Gastrocnemius medialis (tissue), 4 donors: ENCODE measurements around the gene LMAN2. TPM values are rescaled to one million over a fixed set of nuclear protein-coding genes. Genes with fewer than 3 reads are reported as not detected.

Experiments
- ATAC-seq, 2 donors: fragments of 150-250 bp; one replicate each; pipeline ENCODE4 v1.9.1; 2016
- DNase-seq, 2 donors: peaks; one replicate each; pipeline ENCODE4 v3.0.0-alpha.2; 2019
- H3K27ac ChIP-seq, 4 donors: fragments of 200-600 bp; sonication (generic); 1 replicate in 1 of 4; 2 replicates in 3 of 4; pipeline ENCODE4 v1.5.1; 2016 to 2018; ENCODE audit warnings: mild to moderate bottlenecking in 2 of 4, moderate library complexity in 1 of 4
- H3K27me3 ChIP-seq, 3 donors: fragments of 200-600 bp; sonication (generic) in 2 of 3; 1 replicate in 1 of 3; 2 replicates in 2 of 3; pipeline versions ENCODE4 v1.5.1 to v1.6.0; 2016 to 2019; ENCODE audit warnings: mild to moderate bottlenecking in 1 of 3, moderate library complexity in 1 of 3
- H3K36me3 ChIP-seq, 2 donors: fragments of 200-600 bp; sonication (generic) in 1 of 2; one replicate each; pipeline ENCODE4 v1.5.1; 2017 to 2018
- H3K4me1 ChIP-seq, 2 donors: fragments of 200-600 bp; sonication (generic) in 1 of 2; one replicate each; pipeline ENCODE4 v1.5.1; 2016 to 2017; ENCODE audit warnings: mild to moderate bottlenecking in 2 of 2
- H3K4me3 ChIP-seq, 4 donors: fragments of 200-600 bp; sonication (generic) in 3 of 4; 1 replicate in 1 of 4; 2 replicates in 3 of 4; pipeline ENCODE4 v1.5.1; 2016 to 2019; ENCODE audit warnings: mild to moderate bottlenecking in 2 of 4
- H3K9me3 ChIP-seq, 3 donors: fragments of 200-600 bp; sonication (generic) in 2 of 3; 1 replicate in 1 of 3; 2 replicates in 2 of 3; pipeline ENCODE4 v1.5.1; 2016 to 2019
- POLR2A ChIP-seq, 2 donors: fragments of 450-650 bp; IDR thresholded peaks; one replicate each; pipeline ENCODE4 v1.6.1; 2017; ENCODE audit warnings: antibody characterized with exemption in 2 of 2, mild to moderate bottlenecking in 2 of 2, moderate library complexity in 2 of 2
- in situ Hi-C, 4 donors: fragments of 200-750 bp; cut with MboI; loops; one replicate each; pipeline versions ENCODE4 v1.15.0 to v1.8.0; 2017; ENCODE audit warnings: low sequenced_read_pairs in 4 of 4
- intact Hi-C: fragments of 100-400 bp; cut with DNase I; formaldehyde crosslinking; loops from one replicate; pipeline ENCODE4 v1.15.1; 2023; ENCODE audit warnings: low total_unique reads
- total RNA-seq, 4 donors: library from RNA; depleted of rRNA; stranded (reverse); fragments of >200 nt; gene quantifications; one replicate each; pipeline versions ENCODE4 v1.1.0 to v1.2.3, GENCODE V29; 2016
- TF ChIP-seq, protein P1 (sequence below), 5 experiments: fragments of 450-650 bp in 3 of 5; fragments of 200-600 bp in 2 of 5; sonication (generic) in 2 of 5; IDR thresholded peaks in 4 of 5; conservative IDR thresholded peaks in 1 of 5; 1 replicate in 4 of 5; 2 replicates in 1 of 5; pipeline ENCODE4 v1.5.1; 2016 to 2019; ENCODE audit warnings: antibody characterized with exemption in 5 of 5, mild to moderate bottlenecking in 3 of 5, moderate library complexity in 3 of 5

Gene LMAN2
- total RNA-seq, 4 donors from 2014 or later, result 70.2 to 109 (median 86.6) TPM

DNA sequence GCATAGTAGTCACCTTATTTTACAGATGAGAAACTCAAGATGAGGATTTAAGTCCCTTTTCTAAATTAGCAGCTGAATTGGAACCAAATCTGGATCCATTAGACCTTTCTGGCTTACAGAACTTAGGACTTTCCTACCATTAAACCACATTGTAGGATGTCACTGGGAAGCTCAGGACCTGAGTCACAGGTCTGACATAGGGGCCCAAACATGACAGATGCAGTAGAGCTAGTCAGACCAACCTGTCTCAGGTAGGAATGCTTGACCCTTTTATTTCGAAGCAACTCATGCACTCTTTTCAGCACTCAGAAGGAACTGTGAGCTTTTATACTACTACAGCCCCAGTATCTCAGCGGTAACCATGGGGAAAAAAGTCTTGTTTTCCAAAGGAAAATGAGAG lies 50.5 kb downstream of the LMAN2 start:
- Histone ChIP-seq H3K36me3 (peaks cover 0 to 12% of the 10 kb centered on the region in 2 donors), H3K27ac (peak overlapping the region; percentile 83 to 95 (median 92)), H3K27me3 (no peaks in the 10 kb centered on the region), H3K4me1 (peaks cover 41 to 42% of the 10 kb centered on the region in 2 donors), H3K9me3 (no peaks in the 10 kb centered on the region), H3K4me3 (no peak overlapping the region)
- intact Hi-C loops, result loop anchor here (5.0 kb wide), 1 partner anchor 169 kb away; the partner anchor contains the start of gene NSD1
- ATAC-seq (no peak), DNase-seq (no peak)
- in situ Hi-C loops, result loop anchor here in 1 of 4 donors (10.0 kb wide), 1 partner anchor 176 kb away; no protein-coding TSS in a partner anchor
- TF ChIP-seq, protein P1, sequence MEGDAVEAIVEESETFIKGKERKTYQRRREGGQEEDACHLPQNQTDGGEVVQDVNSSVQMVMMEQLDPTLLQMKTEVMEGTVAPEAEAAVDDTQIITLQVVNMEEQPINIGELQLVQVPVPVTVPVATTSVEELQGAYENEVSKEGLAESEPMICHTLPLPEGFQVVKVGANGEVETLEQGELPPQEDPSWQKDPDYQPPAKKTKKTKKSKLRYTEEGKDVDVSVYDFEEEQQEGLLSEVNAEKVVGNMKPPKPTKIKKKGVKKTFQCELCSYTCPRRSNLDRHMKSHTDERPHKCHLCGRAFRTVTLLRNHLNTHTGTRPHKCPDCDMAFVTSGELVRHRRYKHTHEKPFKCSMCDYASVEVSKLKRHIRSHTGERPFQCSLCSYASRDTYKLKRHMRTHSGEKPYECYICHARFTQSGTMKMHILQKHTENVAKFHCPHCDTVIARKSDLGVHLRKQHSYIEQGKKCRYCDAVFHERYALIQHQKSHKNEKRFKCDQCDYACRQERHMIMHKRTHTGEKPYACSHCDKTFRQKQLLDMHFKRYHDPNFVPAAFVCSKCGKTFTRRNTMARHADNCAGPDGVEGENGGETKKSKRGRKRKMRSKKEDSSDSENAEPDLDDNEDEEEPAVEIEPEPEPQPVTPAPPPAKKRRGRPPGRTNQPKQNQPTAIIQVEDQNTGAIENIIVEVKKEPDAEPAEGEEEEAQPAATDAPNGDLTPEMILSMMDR (IDR thresholded peaks at IDR 0.05 in 4 of 5, conservative IDR thresholded peaks at IDR 0.05 in 1 of 5), result no peak
- TF ChIP-seq POLR2A (IDR thresholded peaks at IDR 0.05), result no peak

DNA sequence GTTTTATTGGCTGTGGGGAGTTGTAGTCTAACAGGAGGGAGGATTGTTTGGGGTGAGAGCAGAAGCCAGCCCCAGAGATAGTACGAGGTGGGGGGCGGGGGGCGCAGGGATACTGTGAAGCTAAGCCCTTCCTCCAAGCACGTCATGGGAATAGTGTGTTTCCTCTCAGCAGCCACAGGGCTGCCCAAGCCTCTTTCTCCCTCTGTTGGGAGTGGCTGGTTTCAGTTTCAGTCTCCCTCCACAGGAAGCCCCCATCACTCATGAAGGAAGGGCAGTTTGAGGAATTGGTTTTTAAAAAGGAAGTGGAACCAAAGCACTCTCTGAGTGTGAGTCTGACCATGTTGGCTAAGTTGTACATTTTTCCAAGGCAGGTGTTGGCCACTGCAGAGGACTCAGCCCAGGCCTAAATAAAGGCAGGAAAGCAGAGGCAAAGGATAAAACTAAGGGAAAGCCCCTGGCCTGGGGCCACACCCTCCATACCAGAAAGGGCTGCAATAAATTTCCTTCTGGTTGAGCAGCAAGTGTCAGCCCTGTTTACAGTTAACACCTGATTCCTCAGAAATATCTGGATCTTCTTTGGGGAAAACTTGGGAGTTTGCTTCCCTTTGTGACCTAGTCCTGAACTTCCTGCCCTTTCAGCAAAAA lies 51.1 kb downstream of the LMAN2 start:
- no peak for DNase-seq
- peaks cover 38 to 41% of the 10 kb centered on the region in 2 donors for H3K4me1 ChIP-seq
- H3K4me3 ChIP-seq, result no peak overlapping the region
- intact Hi-C loops (loop anchor here (5.0 kb wide), 1 partner anchor 168 kb away; the partner anchor contains the start of gene NSD1), in situ Hi-C loops (loop anchor here in 1 of 4 donors (10.0 kb wide), 1 partner anchor 176 kb away; no protein-coding TSS in a partner anchor)
- no peaks in the 10 kb centered on the region for H3K9me3 ChIP-seq
- no peaks in the 10 kb centered on the region for H3K27me3 ChIP-seq
- peak overlapping the region; percentile 83 to 95 (median 92) for H3K27ac ChIP-seq
- ATAC-seq, result no peak
- peaks cover 0 to 10% of the 10 kb centered on the region in 2 donors for H3K36me3 ChIP-seq
- TF ChIP-seq, protein P1 (IDR thresholded peaks at IDR 0.05 in 4 of 5, conservative IDR thresholded peaks at IDR 0.05 in 1 of 5), result peak in 1 of 5 experiments; percentile 22
- TF ChIP-seq POLR2A (IDR thresholded peaks at IDR 0.05), result no peak

DNA sequence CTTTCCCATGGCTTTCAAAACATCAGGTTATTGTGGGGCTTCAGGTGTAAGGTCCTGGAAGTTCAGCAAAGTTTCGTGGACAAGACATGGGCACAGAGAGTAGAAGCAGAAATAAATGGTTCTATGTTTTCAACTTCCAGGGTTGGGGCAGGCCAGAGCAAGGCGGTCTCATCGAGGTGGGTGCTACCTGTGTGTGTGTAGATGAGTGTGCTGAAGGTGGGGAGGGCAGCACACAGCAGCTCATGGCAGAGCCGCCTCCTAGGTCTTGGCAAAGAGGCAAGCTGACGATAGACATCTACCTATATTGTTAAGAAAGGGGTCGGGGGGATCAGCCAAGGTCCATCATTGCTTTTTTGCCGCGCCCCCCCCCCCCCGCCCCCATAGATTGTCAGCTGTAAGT lies 51.8 kb downstream of the LMAN2 start:
- Histone ChIP-seq H3K9me3 (no peaks in the 10 kb centered on the region), H3K4me1 (peaks cover 31 to 38% of the 10 kb centered on the region in 2 donors), H3K4me3 (no peak overlapping the region), H3K36me3 (peaks cover 3 to 14% of the 10 kb centered on the region in 2 donors), H3K27ac (peak overlapping the region; percentile 83 to 95 (median 92)), H3K27me3 (no peaks in the 10 kb centered on the region)
- no peak for TF ChIP-seq POLR2A (IDR thresholded peaks at IDR 0.05)
- TF ChIP-seq, protein P1 (IDR thresholded peaks at IDR 0.05 in 4 of 5, conservative IDR thresholded peaks at IDR 0.05 in 1 of 5), result no peak
- ATAC-seq, result no peak
- in situ Hi-C loops, result loop anchor here in 1 of 4 donors (10.0 kb wide), 1 partner anchor 175 kb away; no protein-coding TSS in a partner anchor
- intact Hi-C loops, result loop anchor here (5.0 kb wide), 1 partner anchor 167 kb away; the partner anchor contains the start of gene NSD1
- DNase-seq, result no peak

DNA sequence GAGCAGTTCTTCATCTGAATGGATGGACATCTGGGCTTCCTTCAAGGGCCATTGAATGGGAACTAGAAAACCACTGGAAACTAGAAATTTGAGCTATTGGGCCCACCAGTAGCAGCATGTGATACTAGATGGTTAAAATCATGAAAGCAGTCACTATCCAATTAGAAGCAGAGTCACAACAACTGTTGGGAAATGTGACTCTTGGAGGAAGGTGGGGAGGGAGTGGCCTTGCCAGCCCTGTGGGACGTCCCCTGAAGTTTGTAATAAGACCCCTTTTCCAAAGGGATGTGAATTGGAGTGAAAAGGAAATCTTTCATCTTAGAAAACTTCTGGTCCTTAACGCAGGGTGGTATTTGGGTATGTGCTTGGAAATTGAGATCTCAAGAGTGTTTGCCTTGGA lies 53.5 kb downstream of the LMAN2 start:
- no peak overlapping the region for H3K4me3 ChIP-seq
- no peaks in the 10 kb centered on the region for H3K27me3 ChIP-seq
- ATAC-seq (no peak), DNase-seq (no peak)
- H3K4me1 ChIP-seq, result peaks cover 24 to 32% of the 10 kb centered on the region in 2 donors
- H3K36me3 ChIP-seq, result peaks cover 5 to 31% of the 10 kb centered on the region in 2 donors
- TF ChIP-seq, protein P1 (IDR thresholded peaks at IDR 0.05 in 4 of 5, conservative IDR thresholded peaks at IDR 0.05 in 1 of 5), result no peak
- TF ChIP-seq POLR2A (IDR thresholded peaks at IDR 0.05), result no peak
- in situ Hi-C loops (no loop called here), intact Hi-C loops (no loop called here)
- H3K27ac ChIP-seq, result peak overlapping the region in 1 of 4 donors; percentile 92
- no peaks in the 10 kb centered on the region for H3K9me3 ChIP-seq
